Ishikawa (cell line): ENCODE measurements around the gene IGDCC3.

ENCODE experiments used
- CEBPB ChIP-seq: IDR thresholded peaks from 2 replicates; pipeline ENCODE4 v1.6.1; 2012
- CREB1 ChIP-seq: IDR thresholded peaks from 2 replicates; pipeline ENCODE4 v1.6.1; 2012; ENCODE audit warnings: low read depth
- EGR1 ChIP-seq: IDR thresholded peaks from 2 replicates; pipeline ENCODE4 v1.6.1; 2012
- EP300 ChIP-seq: IDR thresholded peaks from 2 replicates; pipeline ENCODE4 v1.6.1; 2012; ENCODE audit warnings: borderline replicate concordance
- FOXM1 ChIP-seq: IDR thresholded peaks from 2 replicates; pipeline ENCODE4 v1.6.1; 2012; ENCODE audit warnings: low read depth, borderline replicate concordance
- NFIC ChIP-seq: IDR thresholded peaks from 2 replicates; pipeline ENCODE4 v1.6.1; 2012
- RAD21 ChIP-seq: IDR thresholded peaks from 2 replicates; pipeline ENCODE4 v1.6.1; 2012; ENCODE audit warnings: low read depth
- TAF1 ChIP-seq: IDR thresholded peaks from 2 replicates; pipeline ENCODE4 v1.6.1; 2012; ENCODE audit warnings: low read depth, mild to moderate bottlenecking
- TCF12 ChIP-seq: IDR thresholded peaks from 2 replicates; pipeline ENCODE4 v1.6.1; 2012; ENCODE audit warnings: low read depth
- TEAD4 ChIP-seq: IDR thresholded peaks from 2 replicates; pipeline ENCODE4 v1.6.1; 2012
- YY1 ChIP-seq: IDR thresholded peaks from 2 replicates; pipeline ENCODE4 v1.6.1; 2012; ENCODE audit warnings: low read depth
- ZBTB7A ChIP-seq: IDR thresholded peaks from 2 replicates; pipeline ENCODE4 v1.6.1; 2012; ENCODE audit warnings: low read depth
- TF ChIP-seq, protein P1 (sequence below): IDR thresholded peaks from 2 replicates; pipeline ENCODE4 v1.6.1; 2012; ENCODE audit warnings: low read depth, mild to moderate bottlenecking
- TF ChIP-seq, protein P2 (sequence below): IDR thresholded peaks from 2 replicates; pipeline ENCODE4 v1.6.1; 2012
- TF ChIP-seq, protein P3 (sequence below): IDR thresholded peaks from 2 replicates; pipeline ENCODE4 v1.6.1; 2012

The IGDCC3 gene

DNA sequence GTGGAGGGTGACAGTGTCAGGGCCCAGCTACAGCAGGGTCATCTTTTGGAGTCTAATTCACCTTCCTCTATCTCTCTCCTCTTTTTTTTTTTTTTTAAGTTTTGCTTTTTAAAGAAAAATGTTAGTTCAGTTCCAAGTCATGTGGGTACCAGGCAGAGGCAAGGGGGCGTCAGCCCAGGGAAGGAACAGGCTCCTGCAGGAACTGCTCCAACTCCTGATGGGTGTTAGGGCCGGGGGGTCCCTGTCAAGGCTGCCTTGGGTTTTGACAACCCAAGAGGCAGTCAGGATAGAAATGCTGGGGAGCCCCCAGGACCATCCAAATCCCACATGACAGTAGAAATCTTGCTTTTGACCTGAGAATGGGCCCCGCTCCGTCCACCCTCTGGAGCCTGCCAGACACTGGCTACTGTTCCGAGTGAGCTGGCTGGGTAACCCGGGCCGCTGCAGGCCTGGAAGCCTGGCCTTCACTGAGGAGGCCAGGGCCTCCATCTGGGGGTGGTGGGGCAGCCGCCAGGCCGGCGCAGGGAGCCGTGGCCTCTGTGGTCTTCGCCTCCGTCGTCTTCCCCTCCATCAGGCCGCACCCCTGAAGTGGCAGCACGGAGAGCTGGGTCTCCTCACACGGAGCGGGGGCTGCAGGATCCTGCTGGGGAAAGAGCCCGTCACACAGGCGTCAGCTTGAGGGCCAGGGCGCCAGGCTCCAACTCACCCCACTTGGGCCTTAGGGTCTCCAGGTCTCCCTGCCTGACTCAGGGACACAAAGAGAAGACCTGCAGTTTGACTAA lies 49.1 kb downstream of the IGDCC3 start:
- TF ChIP-seq EGR1 (no peak), TAF1 (no peak), FOXM1 (no peak), EP300 (no peak), TEAD4 (no peak), YY1 (no peak), CREB1 (no peak), ZBTB7A (no peak), CEBPB (no peak), TCF12 (no peak), NFIC (no peak), RAD21 (no peak)
- TF ChIP-seq, protein P1, sequence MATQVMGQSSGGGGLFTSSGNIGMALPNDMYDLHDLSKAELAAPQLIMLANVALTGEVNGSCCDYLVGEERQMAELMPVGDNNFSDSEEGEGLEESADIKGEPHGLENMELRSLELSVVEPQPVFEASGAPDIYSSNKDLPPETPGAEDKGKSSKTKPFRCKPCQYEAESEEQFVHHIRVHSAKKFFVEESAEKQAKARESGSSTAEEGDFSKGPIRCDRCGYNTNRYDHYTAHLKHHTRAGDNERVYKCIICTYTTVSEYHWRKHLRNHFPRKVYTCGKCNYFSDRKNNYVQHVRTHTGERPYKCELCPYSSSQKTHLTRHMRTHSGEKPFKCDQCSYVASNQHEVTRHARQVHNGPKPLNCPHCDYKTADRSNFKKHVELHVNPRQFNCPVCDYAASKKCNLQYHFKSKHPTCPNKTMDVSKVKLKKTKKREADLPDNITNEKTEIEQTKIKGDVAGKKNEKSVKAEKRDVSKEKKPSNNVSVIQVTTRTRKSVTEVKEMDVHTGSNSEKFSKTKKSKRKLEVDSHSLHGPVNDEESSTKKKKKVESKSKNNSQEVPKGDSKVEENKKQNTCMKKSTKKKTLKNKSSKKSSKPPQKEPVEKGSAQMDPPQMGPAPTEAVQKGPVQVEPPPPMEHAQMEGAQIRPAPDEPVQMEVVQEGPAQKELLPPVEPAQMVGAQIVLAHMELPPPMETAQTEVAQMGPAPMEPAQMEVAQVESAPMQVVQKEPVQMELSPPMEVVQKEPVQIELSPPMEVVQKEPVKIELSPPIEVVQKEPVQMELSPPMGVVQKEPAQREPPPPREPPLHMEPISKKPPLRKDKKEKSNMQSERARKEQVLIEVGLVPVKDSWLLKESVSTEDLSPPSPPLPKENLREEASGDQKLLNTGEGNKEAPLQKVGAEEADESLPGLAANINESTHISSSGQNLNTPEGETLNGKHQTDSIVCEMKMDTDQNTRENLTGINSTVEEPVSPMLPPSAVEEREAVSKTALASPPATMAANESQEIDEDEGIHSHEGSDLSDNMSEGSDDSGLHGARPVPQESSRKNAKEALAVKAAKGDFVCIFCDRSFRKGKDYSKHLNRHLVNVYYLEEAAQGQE: no peak
- TF ChIP-seq, protein P2, sequence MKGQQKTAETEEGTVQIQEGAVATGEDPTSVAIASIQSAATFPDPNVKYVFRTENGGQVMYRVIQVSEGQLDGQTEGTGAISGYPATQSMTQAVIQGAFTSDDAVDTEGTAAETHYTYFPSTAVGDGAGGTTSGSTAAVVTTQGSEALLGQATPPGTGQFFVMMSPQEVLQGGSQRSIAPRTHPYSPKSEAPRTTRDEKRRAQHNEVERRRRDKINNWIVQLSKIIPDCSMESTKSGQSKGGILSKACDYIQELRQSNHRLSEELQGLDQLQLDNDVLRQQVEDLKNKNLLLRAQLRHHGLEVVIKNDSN: no peak
- TF ChIP-seq, protein P3, sequence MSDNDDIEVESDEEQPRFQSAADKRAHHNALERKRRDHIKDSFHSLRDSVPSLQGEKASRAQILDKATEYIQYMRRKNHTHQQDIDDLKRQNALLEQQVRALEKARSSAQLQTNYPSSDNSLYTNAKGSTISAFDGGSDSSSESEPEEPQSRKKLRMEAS: no peak

DNA sequence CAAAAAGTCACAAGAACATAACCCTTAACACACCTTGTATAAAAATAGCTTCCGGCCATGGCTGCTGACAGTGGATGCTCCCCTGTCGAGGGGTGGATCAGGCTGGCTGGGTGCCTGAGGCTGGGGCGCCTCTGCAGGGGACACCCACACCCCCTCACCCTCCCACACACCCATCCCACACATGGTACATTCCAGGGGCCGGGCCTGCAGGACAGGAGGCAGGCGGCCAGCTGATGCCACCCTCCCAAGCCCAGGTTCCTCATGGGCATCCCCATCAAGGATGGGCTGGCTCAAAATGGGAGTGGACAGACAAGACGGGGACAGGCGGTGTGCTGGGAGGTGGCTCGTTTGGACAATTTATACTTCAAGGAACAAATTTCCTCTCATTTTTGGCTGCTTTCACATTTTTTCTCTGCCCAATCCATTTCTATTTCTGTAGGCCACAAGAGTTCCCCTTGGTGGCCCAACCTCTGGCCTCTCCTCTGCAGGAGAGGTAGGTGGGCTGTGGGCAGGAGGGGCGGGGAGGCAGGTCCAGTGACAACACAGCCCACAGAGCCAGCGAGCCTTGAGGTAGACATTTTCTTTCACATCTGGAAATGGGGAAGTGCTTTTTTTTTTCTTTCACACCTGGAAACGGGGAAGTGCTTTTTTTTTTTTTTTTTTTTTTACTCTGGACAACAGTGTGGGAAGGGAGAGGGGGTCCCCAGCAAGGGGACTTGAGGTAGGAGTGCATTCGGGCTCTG lies 50.0 kb downstream of the IGDCC3 start:
- TF ChIP-seq FOXM1 (no peak), EP300 (no peak), CEBPB (no peak), EGR1 (no peak), ZBTB7A (no peak), NFIC (no peak), TAF1 (no peak), TEAD4 (no peak), YY1 (no peak), TCF12 (no peak), RAD21 (no peak)
- TF ChIP-seq, protein P3: no peak
- TF ChIP-seq, protein P2: no peak
- TF ChIP-seq, protein P1: no peak

DNA sequence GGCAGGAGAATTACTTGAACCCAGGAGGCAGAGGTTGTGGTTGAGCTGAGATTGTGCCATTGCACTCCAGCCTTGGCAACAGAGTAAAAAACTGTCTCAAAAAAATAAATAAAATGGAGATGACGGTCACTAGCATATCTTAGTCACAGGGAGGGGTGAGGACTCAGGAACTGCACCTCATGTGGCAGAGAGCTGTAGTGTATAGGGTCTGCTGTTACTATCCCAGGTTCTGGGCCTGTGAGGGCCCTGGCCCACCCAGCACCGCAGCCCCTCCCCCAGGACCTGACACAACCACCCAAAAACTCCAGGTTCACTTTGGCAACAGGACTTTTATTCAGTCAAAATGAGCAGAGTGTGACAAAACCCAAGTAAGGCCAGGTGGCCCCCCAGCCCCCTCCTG lies 51.0 kb downstream of the IGDCC3 start:
- no peak for TF ChIP-seq TCF12
- no peak for TF ChIP-seq CEBPB
- TF ChIP-seq FOXM1: no peak
- TF ChIP-seq, protein P3: no peak
- TF ChIP-seq YY1: no peak
- TF ChIP-seq, protein P1: no peak
- no peak for TF ChIP-seq RAD21
- TF ChIP-seq CREB1: no peak
- TF ChIP-seq, protein P2: no peak
- TF ChIP-seq ZBTB7A: no peak
- no peak for TF ChIP-seq EGR1
- TF ChIP-seq TAF1: no peak
- no peak for TF ChIP-seq NFIC
- TF ChIP-seq TEAD4: no peak
- no peak for TF ChIP-seq EP300
